ENCODE measurements around the gene DNAH17. TPM values are rescaled to one million over a fixed set of nuclear protein-coding genes. Genes with fewer than 3 reads are reported as not detected.

The DNAH17 gene
- total RNA-seq, 1 donor from 2014 or later: 0.22 TPM

GRCh38 chr17:78607038-78607437, 29.8 kb upstream of the DNAH17 start:
- intact Hi-C loops (cut with micrococcal nuclease): no loop called here

- intact Hi-C loops (cut with micrococcal nuclease): no loop called here
Measured at GRCh38 chr17:78605886-78606285, 28.7 kb upstream of the DNAH17 start.

GRCh38 chr17:78605429-78605828, 28.2 kb upstream of the DNAH17 start:
- intact Hi-C loops (cut with micrococcal nuclease): no loop called here

- intact Hi-C loops (cut with micrococcal nuclease): no loop called here
Measured at GRCh38 chr17:78602246-78602645, 25.1 kb upstream of the DNAH17 start.

GRCh38 chr17:78601577-78602190, 24.5 kb upstream of the DNAH17 start:
- intact Hi-C loops (cut with micrococcal nuclease): no loop called here

- intact Hi-C loops (cut with micrococcal nuclease): no loop called here
Measured at GRCh38 chr17:78600181-78600721, 23.1 kb upstream of the DNAH17 start.

GRCh38 chr17:78599419-78599818, 22.2 kb upstream of the DNAH17 start:
- intact Hi-C loops (cut with micrococcal nuclease): no loop called here

- intact Hi-C loops (cut with micrococcal nuclease): no loop called here
Measured at GRCh38 chr17:78598013-78598471, 20.8 kb upstream of the DNAH17 start.

GRCh38 chr17:78596871-78597764, 19.9 kb upstream of the DNAH17 start:
- intact Hi-C loops (cut with micrococcal nuclease): loop anchor here (1.0 kb wide), 1 partner anchor 28 kb away; no protein-coding TSS in a partner anchor

- intact Hi-C loops (cut with micrococcal nuclease): no loop called here
Measured at GRCh38 chr17:78595135-78595810, 18.1 kb upstream of the DNAH17 start.

- intact Hi-C loops (cut with micrococcal nuclease): no loop called here
Measured at GRCh38 chr17:78592991-78593329, 15.8 kb upstream of the DNAH17 start.

GRCh38 chr17:78591263-78591671, 14.1 kb upstream of the DNAH17 start:
- intact Hi-C loops (cut with micrococcal nuclease): no loop called here

GRCh38 chr17:78589885-78590284, 12.7 kb upstream of the DNAH17 start:
- intact Hi-C loops (cut with micrococcal nuclease): loop anchor here (10.0 kb wide), 1 partner anchor 795 kb away; no protein-coding TSS in a partner anchor

- intact Hi-C loops (cut with micrococcal nuclease): loop anchor here (10.0 kb wide), 1 partner anchor 796 kb away; no protein-coding TSS in a partner anchor
Measured at GRCh38 chr17:78589031-78589675, 12.0 kb upstream of the DNAH17 start.

- intact Hi-C loops (cut with micrococcal nuclease): loop anchor here (10.0 kb wide), 1 partner anchor 796 kb away; no protein-coding TSS in a partner anchor
Measured at GRCh38 chr17:78588258-78589030, 11.2 kb upstream of the DNAH17 start.

- intact Hi-C loops (cut with micrococcal nuclease): loop anchor here (10.0 kb wide), 1 partner anchor 800 kb away; no protein-coding TSS in a partner anchor
Measured at GRCh38 chr17:78585006-78585630, 7.9 kb upstream of the DNAH17 start.

GRCh38 chr17:78583091-78583490, 5.9 kb upstream of the DNAH17 start:
- intact Hi-C loops (cut with micrococcal nuclease): loop anchor here (10.0 kb wide), 1 partner anchor 802 kb away; no protein-coding TSS in a partner anchor

- intact Hi-C loops (cut with micrococcal nuclease): loop anchor here (10.0 kb wide), 1 partner anchor 803 kb away; no protein-coding TSS in a partner anchor
Measured at GRCh38 chr17:78581304-78581703, 4.1 kb upstream of the DNAH17 start.

- intact Hi-C loops (cut with micrococcal nuclease): loop anchor here (10.0 kb wide), 1 partner anchor 804 kb away; no protein-coding TSS in a partner anchor
Measured at GRCh38 chr17:78580277-78580804, 3.1 kb upstream of the DNAH17 start.

All from T-helper 1 cell treated with Interleukin-12 subunit alpha and Interleukin-12 subunit beta and Interleukin-4 antibody, amounts not matched to agents 30 ng/mL and 1 ng/mL, for 36 hours (primary cell).